Right hindlimb (tissue), 1 donor: ENCODE measurements around the gene CLNS1A.
"Not testable (repeated sequence)": the region's sequence is repeated elsewhere in the genome, so short reads cannot be mapped to it uniquely, and the experiment has no call there.

Experiments used
- DNase-seq: peaks from one replicate; pipeline ENCODE4 v3.0.0-alpha.2; 2018

Gene CLNS1A

GRCh38 chr11:77611921-77612320 lies 25.7 kb downstream of the CLNS1A start:
- DNase-seq: no peak

DNA sequence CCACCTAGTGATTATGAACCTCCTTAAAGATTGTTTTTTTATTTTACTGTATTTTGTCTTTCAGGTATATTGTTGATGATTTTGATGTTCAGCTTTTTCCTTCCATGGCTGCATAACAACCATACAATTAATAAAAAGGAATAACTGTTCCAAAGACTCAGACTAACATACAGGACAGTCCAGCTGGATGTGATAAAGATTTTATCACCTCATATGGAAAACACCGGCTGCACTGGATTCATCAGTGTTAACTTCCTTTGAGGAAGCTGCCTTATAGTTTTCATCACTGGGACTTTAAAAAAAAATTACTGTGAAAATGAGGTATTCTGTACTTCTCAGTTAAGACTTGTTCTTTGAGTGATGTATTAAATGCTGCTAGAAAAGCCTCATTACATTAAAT lies 28.4 kb downstream of the CLNS1A start:
- no peak for DNase-seq

- no peak for DNase-seq
Measured at GRCh38 chr11:77604281-77604680, 33.3 kb downstream of the CLNS1A start.

DNA sequence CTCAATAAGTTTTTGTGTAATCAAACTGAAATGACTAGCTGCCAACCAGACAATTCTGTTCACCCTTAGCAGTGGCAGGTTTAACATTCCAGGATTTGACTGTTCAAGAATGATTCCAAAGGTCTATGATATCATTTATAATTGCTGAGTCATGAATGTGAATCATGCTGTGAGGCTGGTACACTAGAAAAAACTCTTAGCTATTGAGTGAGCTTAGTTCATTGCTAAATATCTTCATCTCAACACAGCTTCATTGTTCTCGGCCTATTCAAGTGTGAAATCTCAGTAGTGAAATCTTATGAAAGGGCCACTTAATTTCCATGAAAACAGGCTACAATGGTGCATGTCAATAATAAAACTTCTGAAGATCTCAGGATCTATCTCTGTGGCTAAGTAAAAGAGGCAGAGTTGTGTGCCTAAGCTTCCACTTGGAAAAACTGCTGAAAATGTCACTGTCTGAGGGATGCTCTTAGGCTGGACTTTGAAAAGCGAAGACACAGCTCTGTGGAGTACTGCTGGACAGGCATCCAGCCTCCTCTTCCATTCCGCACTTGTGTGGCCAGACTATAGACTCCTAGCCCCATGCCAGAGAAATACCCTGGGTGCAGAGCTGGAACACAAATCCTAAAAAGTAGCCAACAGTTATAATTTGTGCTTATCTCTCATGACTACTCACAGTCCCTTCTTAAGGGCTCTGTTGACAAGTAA lies 35.1 kb downstream of the CLNS1A start:
- DNase-seq: no peak

DNA sequence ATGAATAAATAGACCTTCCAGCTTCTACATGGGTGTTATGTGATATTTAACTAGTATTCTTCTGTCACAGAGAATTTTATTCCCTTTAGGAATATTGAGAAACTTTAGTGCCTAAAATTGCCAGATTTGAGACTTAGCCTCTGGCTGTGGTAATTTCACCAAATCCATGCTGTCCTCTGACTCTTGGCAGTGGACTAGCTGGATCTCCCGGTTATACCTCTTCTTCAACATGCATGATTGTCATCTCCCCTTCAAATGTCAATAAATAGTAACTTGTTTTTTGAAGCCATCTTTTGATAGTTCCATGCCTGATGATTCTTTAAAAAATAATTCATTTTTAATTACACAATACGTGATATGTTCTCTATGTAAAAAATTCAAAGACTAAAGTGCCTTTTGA lies 39.4 kb downstream of the CLNS1A start:
- no peak for DNase-seq

GRCh38 chr11:77596626-77597025 lies 41.0 kb downstream of the CLNS1A start:
- no peak for DNase-seq

- DNase-seq: no peak
Measured at GRCh38 chr11:77593883-77594282, 43.7 kb downstream of the CLNS1A start.

GRCh38 chr11:77592727-77593126 lies 44.9 kb downstream of the CLNS1A start:
- DNase-seq: no peak

DNA sequence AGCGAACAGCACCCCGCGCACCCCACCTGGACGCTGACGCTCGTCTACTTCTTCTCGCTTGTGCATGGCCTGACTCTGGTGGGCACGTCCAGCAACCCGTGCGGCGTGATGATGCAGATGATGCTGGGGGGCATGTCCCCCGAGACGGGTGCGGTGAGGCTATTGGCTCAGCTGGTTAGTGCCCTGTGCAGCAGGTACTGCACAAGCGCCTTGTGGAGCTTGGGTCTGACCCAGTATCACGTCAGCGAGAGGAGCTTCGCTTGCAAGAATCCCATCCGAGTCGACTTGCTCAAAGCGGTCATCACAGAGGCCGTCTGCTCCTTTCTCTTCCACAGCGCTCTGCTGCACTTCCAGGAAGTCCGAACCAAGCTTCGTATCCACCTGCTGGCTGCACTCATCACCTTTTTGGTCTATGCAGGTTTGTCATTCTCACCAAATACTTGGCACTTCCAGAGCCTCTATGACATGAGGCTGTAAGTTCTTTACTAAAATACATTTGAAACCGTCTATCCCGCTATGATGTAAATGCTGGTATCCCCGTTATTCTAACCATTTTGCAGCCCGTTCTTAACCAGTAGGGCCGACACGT lies 47.3 kb downstream of the CLNS1A start:
- DNase-seq: no peak

DNA sequence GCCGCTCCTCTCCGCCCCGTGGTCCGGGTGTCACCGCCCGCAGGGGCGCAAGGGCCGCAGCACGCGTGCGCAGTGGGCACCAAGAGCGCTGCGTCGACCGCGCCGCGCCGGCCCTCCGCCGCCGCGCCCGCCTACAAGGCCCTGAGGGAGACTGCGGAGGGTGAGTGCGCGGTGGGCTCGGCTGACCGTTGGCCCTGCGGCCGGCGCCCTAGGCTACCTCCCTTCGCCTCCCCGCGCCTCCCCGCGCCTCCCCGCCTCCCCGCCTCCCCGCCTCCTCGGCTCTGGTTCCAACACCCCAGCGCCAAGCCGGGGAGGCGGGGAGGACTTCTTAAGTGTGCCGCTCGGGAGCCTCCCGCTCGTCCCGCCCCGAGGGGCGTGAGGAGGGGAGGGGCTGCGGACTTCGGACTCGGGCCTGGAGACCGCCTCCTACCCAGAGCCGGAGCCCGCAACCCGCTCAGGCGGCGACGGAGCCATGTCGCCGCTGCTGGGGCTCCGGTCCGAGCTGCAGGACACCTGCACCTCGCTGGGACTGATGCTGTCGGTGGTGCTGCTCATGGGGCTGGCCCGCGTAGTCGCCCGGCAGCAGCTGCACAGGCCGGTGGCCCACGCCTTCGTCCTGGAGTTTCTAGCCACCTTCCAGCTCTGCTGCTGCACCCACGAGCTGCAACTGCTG lies 47.9 kb downstream of the CLNS1A start, which contains the start of gene AQP11:
TSS of gene AQP11 (plus strand) at position 433 of the 673 bp plus-strand sequence. CDS start at position 473, 40 bp downstream.
- DNase-seq: peak; percentile 92

DNA sequence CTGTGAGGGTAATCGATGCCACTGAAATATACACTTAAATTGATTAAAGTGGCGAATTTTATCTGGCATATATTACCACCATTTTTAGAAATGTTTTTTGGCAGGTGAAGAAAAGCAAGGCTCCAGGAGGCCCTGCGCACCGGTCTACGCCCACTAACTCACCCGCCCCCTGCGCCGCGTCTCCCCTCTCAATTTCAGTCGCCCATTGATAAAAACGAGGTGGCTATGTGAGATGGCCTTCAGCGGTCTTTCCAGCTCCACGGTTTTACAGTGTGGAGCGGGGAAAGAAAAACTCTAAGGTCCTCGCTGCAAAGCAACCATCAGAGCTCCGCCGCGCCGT lies 48.4 kb downstream of the CLNS1A start:
- no peak for DNase-seq

DNA sequence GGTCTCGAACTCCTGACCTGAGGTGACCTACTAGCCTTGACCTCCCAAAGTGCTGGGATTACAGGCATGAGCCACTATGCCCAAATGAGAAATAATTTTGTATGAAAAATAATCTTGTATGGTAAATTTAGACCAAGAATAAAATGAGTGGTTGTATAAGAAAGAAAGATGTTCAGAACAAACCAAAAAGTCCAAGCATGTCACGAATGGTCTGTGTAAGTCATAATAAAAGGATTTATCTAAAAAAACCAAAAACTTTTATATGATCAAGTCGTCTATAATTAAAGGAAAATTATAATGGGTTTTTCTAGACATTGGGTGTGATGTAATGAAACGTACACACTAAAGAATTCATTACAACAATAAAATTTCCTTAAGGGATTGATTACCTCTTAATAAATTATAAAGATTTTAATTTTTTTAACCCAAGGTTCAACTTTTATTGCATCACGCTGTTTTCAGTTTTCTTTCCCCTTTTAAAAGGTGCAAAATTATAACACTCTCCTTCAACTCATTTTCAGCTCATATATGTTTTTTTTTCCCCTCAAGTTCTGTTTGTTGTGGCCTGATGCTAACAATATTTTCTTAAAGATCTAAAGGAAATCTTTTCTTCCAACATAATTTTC lies 56.8 kb downstream of the CLNS1A start:
- no peak for DNase-seq

- not testable (repeated sequence) for DNase-seq
Measured at GRCh38 chr11:77575428-77575827, 62.2 kb downstream of the CLNS1A start.

GRCh38 chr11:77570896-77571295 lies 66.7 kb downstream of the CLNS1A start:
- not testable (repeated sequence) for DNase-seq

- DNase-seq: no peak
Measured at GRCh38 chr11:77569676-77570070, 67.9 kb downstream of the CLNS1A start.

DNA sequence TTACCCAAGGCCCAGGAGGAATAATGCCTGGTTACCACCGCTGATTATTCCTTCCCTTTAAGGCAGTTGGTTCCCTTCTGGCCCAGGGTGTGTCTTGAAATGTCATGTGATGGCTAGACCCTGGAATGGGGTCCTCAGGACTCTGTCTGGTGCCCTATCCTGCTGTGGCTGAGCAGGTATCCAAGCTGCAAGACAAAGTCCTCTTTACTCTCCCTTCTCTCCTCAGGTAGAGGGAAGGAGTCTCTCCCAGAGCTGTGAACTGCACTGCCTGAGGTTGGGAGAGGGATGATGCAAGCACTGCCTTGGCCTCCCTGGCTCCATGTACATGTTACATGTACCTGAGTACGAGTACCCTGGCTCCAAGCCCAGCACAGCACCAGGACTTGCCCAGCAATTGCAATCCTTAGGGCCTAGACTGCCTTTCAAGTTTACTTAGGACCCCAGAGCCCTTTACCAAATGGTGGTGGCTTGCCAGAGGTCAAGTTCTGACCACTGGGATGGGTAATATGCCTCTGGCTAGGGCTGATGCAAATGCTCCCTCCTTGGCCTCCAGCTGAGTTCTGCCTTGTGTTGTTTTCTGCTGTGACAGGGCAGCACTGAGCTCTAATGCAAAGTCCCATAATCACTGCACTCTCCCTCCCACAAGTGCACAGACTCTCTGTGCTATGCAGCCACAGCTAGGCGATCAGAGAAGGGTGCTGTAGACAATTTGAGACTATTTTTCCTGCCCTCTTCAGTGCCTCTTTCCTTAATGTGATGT lies 68.5 kb downstream of the CLNS1A start:
- no peak for DNase-seq

DNA sequence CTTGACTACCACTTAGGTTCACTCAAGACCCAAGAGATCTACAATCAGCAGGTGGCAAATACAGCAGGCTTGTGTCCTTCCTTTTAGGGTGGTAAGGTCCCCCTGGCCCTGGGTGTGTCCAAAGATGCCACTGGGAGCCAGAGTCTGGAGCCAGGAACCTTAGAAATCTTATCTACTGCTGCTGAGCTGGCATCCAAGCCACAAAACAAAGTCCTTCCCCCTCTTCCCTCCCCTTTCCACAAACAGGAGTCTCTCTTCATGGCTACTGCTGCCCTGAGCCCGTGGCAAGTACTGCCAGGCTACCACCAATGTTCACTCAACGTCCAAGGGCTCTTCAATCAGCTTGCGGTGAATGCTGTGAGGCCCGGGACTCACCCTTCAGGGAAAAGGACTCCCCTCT lies 69.3 kb downstream of the CLNS1A start:
- DNase-seq: no peak
